NCI-H510A (cell line): Measurements from ENCODE around the gene LIPC.

Experiments used
- DNase-seq: peaks from one replicate; lab custom pipeline; 2025; lab: John Stamatoyannopoulos, UW

LIPC gene

GRCh38 chr15:58554758-58555157, 123.0 kb downstream of the LIPC start:
- DNase-seq: no peak

- no peak for DNase-seq
Observed at GRCh38 chr15:58555162-58556027, 123.6 kb downstream of the LIPC start.

GRCh38 chr15:58556028-58556361, 124.2 kb downstream of the LIPC start:
- DNase-seq: no peak

GRCh38 chr15:58556541-58556940, 124.8 kb downstream of the LIPC start:
- no peak for DNase-seq

GRCh38 chr15:58558777-58559176, 127.0 kb downstream of the LIPC start:
- DNase-seq: no peak

GRCh38 chr15:58559904-58560588, 128.3 kb downstream of the LIPC start:
- no peak for DNase-seq

GRCh38 chr15:58561321-58561720, 129.5 kb downstream of the LIPC start:
- no peak for DNase-seq

GRCh38 chr15:58562135-58562534, 130.3 kb downstream of the LIPC start:
- no peak for DNase-seq

- no peak for DNase-seq
Observed at GRCh38 chr15:58564981-58565380, 133.2 kb downstream of the LIPC start.

- no peak for DNase-seq
Observed at GRCh38 chr15:58565619-58566018, 133.8 kb downstream of the LIPC start.

- DNase-seq: no peak
Observed at GRCh38 chr15:58566029-58566428, 134.2 kb downstream of the LIPC start.

GRCh38 chr15:58568157-58568571, 136.4 kb downstream of the LIPC start:
- DNase-seq: no peak

- DNase-seq: no peak
Observed at GRCh38 chr15:58569455-58569854, 137.7 kb downstream of the LIPC start.

GRCh38 chr15:58571491-58571890, 139.7 kb downstream of the LIPC start:
- no peak for DNase-seq

GRCh38 chr15:58572521-58572920, 140.7 kb downstream of the LIPC start:
- DNase-seq: no peak

- no peak for DNase-seq
Observed at GRCh38 chr15:58573270-58573669, 141.5 kb downstream of the LIPC start.

- no peak for DNase-seq
Observed at GRCh38 chr15:58574631-58575030, 142.8 kb downstream of the LIPC start.

- DNase-seq: no peak
Observed at GRCh38 chr15:58575045-58575786, 143.4 kb downstream of the LIPC start.

- DNase-seq: no peak
Observed at GRCh38 chr15:58576657-58577056, 144.9 kb downstream of the LIPC start.

GRCh38 chr15:58582160-58582559, 150.4 kb downstream of the LIPC start:
- DNase-seq: no peak

GRCh38 chr15:58583171-58583908, 151.5 kb downstream of the LIPC start:
- no peak for DNase-seq
